HepG2 (cell line): ENCODE data around the gene EHD1. TPM values are rescaled to one million over a fixed set of nuclear protein-coding genes. Genes with fewer than 3 reads are reported as not detected.

Experiments
- DNMT3B ChIP-seq: conservative IDR thresholded peaks from 2 replicates; pipeline ENCODE4 v1.6.1; 2016; ENCODE audit warnings: missing biosample characterization, control low read depth
- DZIP1 ChIP-seq: sonication (generic); formaldehyde crosslinking; IDR thresholded peaks from 2 replicates; pipeline ENCODE4 v1.5.0; 2020; ENCODE audit warnings: mild to moderate bottlenecking, missing genetic modification reagents
- EP300 ChIP-seq, 3 experiments: sonication (generic) in 1 of 3; formaldehyde crosslinking in 1 of 3; IDR thresholded peaks; 2 replicates each; pipeline versions ENCODE4 v1.5.1 to v1.6.1; 2011 to 2020; ENCODE audit warnings: low read depth in 2 of 3, low read length in 2 of 3, borderline replicate concordance in 1 of 3, improper control_type of control experiment in 1 of 3, mild to moderate bottlenecking in 1 of 3, missing genetic modification reagents in 1 of 3, moderate library complexity in 1 of 3
- HNRNPLL ChIP-seq: fragments of 200-400 bp; formaldehyde crosslinking; IDR thresholded peaks from 2 replicates; pipeline ENCODE4 v1.6.1; 2017; ENCODE audit warnings: mild to moderate bottlenecking, low read depth, low read length; ENCODE audit not compliant: poor library complexity, severe bottlenecking
- KDM3A ChIP-seq: IDR thresholded peaks from 2 replicates; pipeline ENCODE4 v1.6.1; 2018; ENCODE audit warnings: low read depth, missing compliant biosample characterization
- MLLT10 ChIP-seq: sonication (generic); formaldehyde crosslinking; IDR thresholded peaks from 2 replicates; pipeline ENCODE4 v1.4.0; 2020; ENCODE audit warnings: missing genetic modification reagents
- NFE2L1 ChIP-seq: sonication (generic); formaldehyde crosslinking; IDR thresholded peaks from 2 replicates; pipeline ENCODE4 v1.4.0; 2020; ENCODE audit warnings: missing genetic modification reagents, mild to moderate bottlenecking, borderline replicate concordance
- NKX3-1 ChIP-seq: sonication (generic); formaldehyde crosslinking; IDR thresholded peaks from 2 replicates; pipeline ENCODE4 v1.5.0; 2020; ENCODE audit warnings: missing genetic modification reagents
- PHB2 ChIP-seq: fragments of 450-650 bp; IDR thresholded peaks from 2 replicates; pipeline ENCODE4 v1.6.1; 2018; ENCODE audit not compliant: partially characterized antibody
- RNF2 ChIP-seq: fragments of 450-650 bp; conservative IDR thresholded peaks from 2 replicates; pipeline ENCODE4 v1.6.1; 2016; ENCODE audit warnings: low read depth
- RORA ChIP-seq: sonication (generic); formaldehyde crosslinking; IDR thresholded peaks from 2 replicates; pipeline ENCODE4 v1.5.0; 2020; ENCODE audit warnings: mild to moderate bottlenecking, missing genetic modification reagents, moderate library complexity
- SMARCC2 ChIP-seq: fragments of 450-650 bp; IDR thresholded peaks from 2 replicates; pipeline ENCODE4 v1.6.1; 2017; ENCODE audit warnings: antibody characterized with exemption, mild to moderate bottlenecking
- SMC3 ChIP-seq: IDR thresholded peaks from 2 replicates; pipeline ENCODE4 v1.6.1; 2011; ENCODE audit warnings: low read length, improper control_type of control experiment
- TBX3 ChIP-seq: fragments of 450-650 bp; IDR thresholded peaks from 2 replicates; pipeline ENCODE4 v1.6.1; 2017; ENCODE audit warnings: antibody characterized with exemption, mild to moderate bottlenecking, inconsistent platforms, borderline replicate concordance
- ZFAT ChIP-seq: sonication (generic); formaldehyde crosslinking; conservative IDR thresholded peaks from 2 replicates; pipeline ENCODE4 v1.8.1; 2023; ENCODE audit warnings: missing genetic modification reagents, inconsistent platforms
- ZNF263 ChIP-seq: sonication (generic); formaldehyde crosslinking; IDR thresholded peaks from 2 replicates; pipeline ENCODE4 v1.4.0; 2020; ENCODE audit warnings: missing genetic modification reagents
- ZNF362 ChIP-seq: sonication (generic); formaldehyde crosslinking; IDR thresholded peaks from 2 replicates; pipeline ENCODE4 v1.4.0; 2020; ENCODE audit warnings: missing genetic modification reagents, mild to moderate bottlenecking, borderline replicate concordance
- ZNF550 ChIP-seq: sonication (generic); formaldehyde crosslinking; IDR thresholded peaks from 2 replicates; pipeline ENCODE4 v1.4.0; 2020; ENCODE audit warnings: mild to moderate bottlenecking, missing genetic modification reagents, borderline replicate concordance
- ZNF740 ChIP-seq: sonication (generic); formaldehyde crosslinking; IDR thresholded peaks from 2 replicates; pipeline ENCODE4 v1.4.0; 2020; ENCODE audit warnings: missing genetic modification reagents
- ZNF790 ChIP-seq: sonication (generic); formaldehyde crosslinking; IDR thresholded peaks from 2 replicates; pipeline ENCODE4 v1.8.0; 2022; ENCODE audit warnings: missing genetic modification reagents, mild to moderate bottlenecking, borderline replicate concordance
- polyA plus RNA-seq, 8 experiments: library from polyadenylated mRNA; depleted of rRNA in 3 of 8; stranded (reverse) in 7 of 8; unstranded in 1 of 8; fragments of >200 nt; fragmentation: Illumina TruSeq in 4 of 8; extraction: Trizol in 4 of 8; gene quantifications; 2 replicates each; pipeline versions ENCODE4 v1.2.1 to v1.2.3, GENCODE V29; 2011 to 2016; ENCODE audit warnings: low read depth in 4 of 8, missing spikeins in 1 of 8, mixed read lengths in 1 of 8; ENCODE audit not compliant: insufficient read depth in 1 of 8
- total RNA-seq, 5 experiments: library from RNA; depleted of rRNA; stranded (reverse); fragments of >200 nt; fragmentation: Illumina TruSeq; extraction: Trizol; gene quantifications; 2 replicates each; pipeline ENCODE4 v1.2.3, GENCODE V29; 2016; ENCODE audit warnings: low read depth in 1 of 5
- TF ChIP-seq, protein P1 (sequence below): sonication (generic); formaldehyde crosslinking; IDR thresholded peaks from 2 replicates; pipeline ENCODE4 v1.4.0; 2020; ENCODE audit warnings: low read depth, mild to moderate bottlenecking, missing genetic modification reagents
- TF ChIP-seq, protein P2 (sequence below): sonication (generic); formaldehyde crosslinking; IDR thresholded peaks from 2 replicates; pipeline ENCODE4 v1.5.0; 2020; ENCODE audit warnings: missing genetic modification reagents
- TF ChIP-seq, protein P3 (sequence below): IDR thresholded peaks from 2 replicates; pipeline ENCODE4 v1.6.1; 2016; ENCODE audit warnings: low read depth, control low read depth

Gene EHD1
- total and polyA plus RNA-seq, 2 of the 13 experiments (the other 11 are each of a cell fraction or from before 2014, with no cell fraction given), result 23.6 to 26.6 TPM

- peak; percentile 97 for TF ChIP-seq ZNF263 (CRISPR knock-in tag)
- TF ChIP-seq NKX3-1 (CRISPR knock-in tag), result no peak; the same call in 1 of the 2 replicates
- TF ChIP-seq ZNF362 (CRISPR knock-in tag), result 0 out of 2 replicates have a peak, but pooled peaks have one; percentile 25
- TF ChIP-seq ZNF550 (CRISPR knock-in tag), result no peak
- TF ChIP-seq, protein P1, sequence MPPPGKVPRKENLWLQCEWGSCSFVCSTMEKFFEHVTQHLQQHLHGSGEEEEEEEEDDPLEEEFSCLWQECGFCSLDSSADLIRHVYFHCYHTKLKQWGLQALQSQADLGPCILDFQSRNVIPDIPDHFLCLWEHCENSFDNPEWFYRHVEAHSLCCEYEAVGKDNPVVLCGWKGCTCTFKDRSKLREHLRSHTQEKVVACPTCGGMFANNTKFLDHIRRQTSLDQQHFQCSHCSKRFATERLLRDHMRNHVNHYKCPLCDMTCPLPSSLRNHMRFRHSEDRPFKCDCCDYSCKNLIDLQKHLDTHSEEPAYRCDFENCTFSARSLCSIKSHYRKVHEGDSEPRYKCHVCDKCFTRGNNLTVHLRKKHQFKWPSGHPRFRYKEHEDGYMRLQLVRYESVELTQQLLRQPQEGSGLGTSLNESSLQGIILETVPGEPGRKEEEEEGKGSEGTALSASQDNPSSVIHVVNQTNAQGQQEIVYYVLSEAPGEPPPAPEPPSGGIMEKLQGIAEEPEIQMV (CRISPR knock-in tag), result 0 out of 2 replicates have a peak, but pooled peaks have one; percentile 46
- TF ChIP-seq SMC3, result no peak
- TF ChIP-seq RORA (CRISPR knock-in tag), result no peak
- TF ChIP-seq, protein P2, sequence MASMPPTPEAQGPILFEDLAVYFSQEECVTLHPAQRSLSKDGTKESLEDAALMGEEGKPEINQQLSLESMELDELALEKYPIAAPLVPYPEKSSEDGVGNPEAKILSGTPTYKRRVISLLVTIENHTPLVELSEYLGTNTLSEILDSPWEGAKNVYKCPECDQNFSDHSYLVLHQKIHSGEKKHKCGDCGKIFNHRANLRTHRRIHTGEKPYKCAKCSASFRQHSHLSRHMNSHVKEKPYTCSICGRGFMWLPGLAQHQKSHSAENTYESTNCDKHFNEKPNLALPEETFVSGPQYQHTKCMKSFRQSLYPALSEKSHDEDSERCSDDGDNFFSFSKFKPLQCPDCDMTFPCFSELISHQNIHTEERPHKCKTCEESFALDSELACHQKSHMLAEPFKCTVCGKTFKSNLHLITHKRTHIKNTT (CRISPR knock-in tag), result no peak
- no peak for TF ChIP-seq ZFAT (CRISPR knock-in tag)
- TF ChIP-seq DZIP1 (CRISPR knock-in tag), result peak; percentile 68; the same call in 1 of the 2 replicates
- 0 out of 2 replicates have a peak, but pooled peaks have one; percentile 46 for TF ChIP-seq NFE2L1
- TF ChIP-seq, protein P3, sequence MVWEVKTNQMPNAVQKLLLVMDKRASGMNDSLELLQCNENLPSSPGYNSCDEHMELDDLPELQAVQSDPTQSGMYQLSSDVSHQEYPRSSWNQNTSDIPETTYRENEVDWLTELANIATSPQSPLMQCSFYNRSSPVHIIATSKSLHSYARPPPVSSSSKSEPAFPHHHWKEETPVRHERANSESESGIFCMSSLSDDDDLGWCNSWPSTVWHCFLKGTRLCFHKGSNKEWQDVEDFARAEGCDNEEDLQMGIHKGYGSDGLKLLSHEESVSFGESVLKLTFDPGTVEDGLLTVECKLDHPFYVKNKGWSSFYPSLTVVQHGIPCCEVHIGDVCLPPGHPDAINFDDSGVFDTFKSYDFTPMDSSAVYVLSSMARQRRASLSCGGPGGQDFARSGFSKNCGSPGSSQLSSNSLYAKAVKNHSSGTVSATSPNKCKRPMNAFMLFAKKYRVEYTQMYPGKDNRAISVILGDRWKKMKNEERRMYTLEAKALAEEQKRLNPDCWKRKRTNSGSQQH (CRISPR knock-in tag), result 0 out of 2 replicates have a peak, but pooled peaks have one; percentile 44
- TF ChIP-seq ZNF790 (CRISPR knock-in tag), result no peak
- TF ChIP-seq RNF2, result no peak
- TF ChIP-seq PHB2, result no peak
- TF ChIP-seq HNRNPLL, result no peak
- TF ChIP-seq MLLT10 (CRISPR knock-in tag), result no peak
- TF ChIP-seq SMARCC2, result no peak
- TF ChIP-seq TBX3, result no peak
- no peak for TF ChIP-seq DNMT3B (CRISPR knock-in tag)
- TF ChIP-seq KDM3A (CRISPR knock-in tag), result no peak
- no peak for TF ChIP-seq EP300 (IDR thresholded peaks at IDR 0.05; ENCODE audit: low read depth in 2 of 2, low read length in 2 of 2)
- TF ChIP-seq EP300 (CRISPR knock-in tag; IDR thresholded peaks at IDR 0.05; ENCODE audit: borderline replicate concordance), result no peak
- TF ChIP-seq ZNF740 (CRISPR knock-in tag), result no peak
Observed at GRCh38 chr11:64878223-64878493, 263 bp downstream of the EHD1 start (continued).
